Measurements from ENCODE around the gene SIK1.

Gene SIK1

DNA sequence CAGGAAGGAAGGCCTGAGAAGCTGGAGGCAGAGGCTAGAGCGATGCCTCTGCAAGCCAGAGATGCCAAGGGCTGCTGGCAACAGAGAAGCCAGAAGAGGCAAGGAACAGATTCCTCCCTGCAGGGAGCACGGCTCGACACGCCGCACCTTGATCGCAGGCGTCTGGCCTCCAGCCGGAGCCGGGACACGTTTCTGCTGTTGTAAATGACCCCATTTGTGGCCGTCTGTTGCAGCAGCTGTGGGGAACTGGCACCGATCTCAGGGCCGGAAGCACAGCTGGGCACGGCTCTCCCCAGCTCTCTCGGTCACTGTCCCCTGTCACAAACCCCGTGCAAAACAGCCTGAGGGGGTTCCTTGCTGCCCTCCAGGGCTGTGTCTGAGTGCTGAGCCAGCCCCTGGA is 59.6 kb downstream of the SIK1 start:
- DNase-seq (ENCODE audit: low read depth): no peak

DNA sequence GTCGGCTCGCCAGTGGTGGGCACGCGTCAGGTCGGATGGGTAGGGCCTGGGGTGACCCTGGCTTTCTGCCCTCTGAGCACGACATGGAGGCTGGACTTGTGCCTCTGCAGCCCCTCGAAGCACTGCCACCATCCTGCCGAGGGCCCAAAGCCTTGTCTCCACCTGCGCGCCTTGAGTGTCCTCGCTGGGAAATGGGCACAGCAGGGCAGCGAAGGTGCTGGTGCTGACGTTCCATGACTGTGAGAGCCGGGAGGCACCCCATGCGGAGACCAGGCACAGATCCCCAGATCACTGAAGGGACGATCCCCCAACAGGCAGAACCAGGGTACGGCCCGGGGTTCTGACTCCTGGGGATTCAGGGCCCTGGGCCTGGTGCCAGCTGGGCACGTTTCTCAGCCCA is 60.3 kb downstream of the SIK1 start:
- DNase-seq (ENCODE audit: low read depth): no peak

DNA sequence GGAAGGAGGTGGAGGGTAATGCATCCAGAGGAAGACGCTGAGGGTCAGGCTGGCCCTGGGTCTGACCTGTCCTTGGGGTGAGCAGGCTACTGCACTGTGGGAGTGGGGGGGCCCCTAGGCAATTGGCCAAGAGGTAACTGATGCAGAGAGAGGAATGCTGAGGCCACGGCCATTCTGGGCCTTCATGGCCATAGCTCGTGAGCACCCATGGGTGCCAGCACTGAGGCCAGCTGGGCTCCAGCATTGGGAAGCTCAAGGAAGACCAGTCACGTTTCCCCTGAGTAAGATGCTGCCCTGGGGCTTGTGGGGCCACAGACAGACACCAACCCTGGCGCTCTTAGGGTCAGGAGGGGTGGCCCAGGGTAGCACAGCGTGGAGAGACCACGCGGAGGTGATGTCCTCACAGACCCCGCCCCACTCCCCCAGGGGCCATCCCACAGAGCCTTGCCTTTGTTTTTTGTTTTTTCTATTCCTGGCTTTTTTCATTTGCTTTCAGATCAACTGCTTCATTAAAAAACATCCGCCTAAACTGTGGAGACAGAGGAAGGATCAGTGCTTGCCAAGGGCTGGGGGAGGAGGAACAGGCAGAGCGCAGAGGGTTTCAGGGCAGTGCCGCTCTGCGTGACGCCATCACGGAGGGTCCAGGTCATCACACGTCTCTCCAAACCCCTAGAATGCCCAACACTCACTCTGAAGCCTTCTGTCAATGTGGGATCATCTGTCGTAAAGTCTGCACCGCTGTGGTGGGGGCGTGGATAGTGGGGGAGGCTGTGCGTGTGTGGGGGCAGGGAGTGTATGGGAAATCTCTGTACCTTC is 61.1 kb downstream of the SIK1 start:
- DNase-seq (ENCODE audit: low read depth): no peak

DNA sequence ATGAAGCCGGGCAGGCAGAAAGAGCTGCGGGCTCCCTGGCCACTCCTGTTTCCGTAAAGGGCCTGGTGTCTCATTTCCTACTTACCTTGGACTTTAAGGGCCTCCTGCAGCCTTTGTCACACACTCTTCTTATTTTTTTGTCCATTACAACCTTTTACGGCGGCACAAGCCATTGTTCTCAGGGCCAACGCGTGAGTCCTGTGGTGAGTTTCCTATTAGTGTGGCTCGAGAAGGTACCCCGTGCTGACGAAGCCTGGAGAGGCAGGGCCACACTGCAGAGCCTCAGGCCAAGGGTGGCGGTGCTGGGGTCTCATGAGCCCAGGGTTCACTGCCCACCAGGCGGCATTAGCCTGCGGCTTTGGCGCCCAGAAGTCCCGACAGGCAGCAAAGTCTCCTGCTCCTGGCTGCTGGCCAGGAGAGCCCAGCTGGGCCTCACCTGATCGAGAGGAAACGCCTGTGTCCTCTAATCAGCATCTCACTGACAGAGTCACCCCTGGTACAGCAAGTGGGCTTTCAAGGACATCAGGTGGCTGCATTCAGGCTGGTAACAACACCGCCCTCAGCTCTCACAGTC is 62.0 kb downstream of the SIK1 start:
- DNase-seq (ENCODE audit: low read depth): no peak

All from non-pigmented ciliary epithelial cell (primary cell).